Activated CD8-positive, alpha-beta T cell treated with anti-CD3 and anti-CD28 coated beads for 36 hours (primary cell): ENCODE data around the gene PITX1. TPM values are rescaled to one million over a fixed set of nuclear protein-coding genes. Genes with fewer than 3 reads are reported as not detected.

Experiments used
- ATAC-seq: fragments of 200-7000 bp; cut with Tn5 transposase; one replicate; pipeline ENCODE4 v1.10.0; 2021; ENCODE audit warnings: mild to moderate bottlenecking, moderate library complexity
- CTCF ChIA-PET: fragments of 350-600 bp; sonication (Branson Sonifier 250); formaldehyde crosslinking; loops from one replicate; lab custom pipeline; 2021; ENCODE audit warnings: antibody characterized with exemption; lab: Charles Lee
- POLR2A ChIA-PET: fragments of 350-600 bp; sonication (Branson Sonifier 250); formaldehyde crosslinking; loops from one replicate; lab custom pipeline; 2021; ENCODE audit warnings: antibody characterized with exemption; lab: Charles Lee
- DNase-seq: peaks from one replicate; pipeline ENCODE4 v3.0.0-alpha.2; 2020
- H3K27ac Mint-ChIP-seq: one replicate; pipeline ENCODE4 v1.8.0; 2021; ENCODE audit warnings: mild to moderate bottlenecking, mixed read lengths
- H3K27me3 Mint-ChIP-seq: one replicate; pipeline ENCODE4 v1.8.0; 2021; ENCODE audit warnings: mixed read lengths
- H3K36me3 Mint-ChIP-seq: one replicate; pipeline ENCODE4 v1.8.0; 2021; ENCODE audit warnings: low read depth, mixed read lengths
- H3K4me1 Mint-ChIP-seq: one replicate; pipeline ENCODE4 v1.8.0; 2021; ENCODE audit warnings: low read depth, mixed read lengths
- H3K4me3 Mint-ChIP-seq: one replicate; pipeline ENCODE4 v1.8.0; 2021; ENCODE audit warnings: mild to moderate bottlenecking, moderate library complexity, mixed read lengths
- H3K9me3 Mint-ChIP-seq: one replicate; pipeline ENCODE4 v1.8.0; 2021; ENCODE audit warnings: mixed read lengths
- CTCF ChIP-seq: fragments of 200-600 bp; IDR thresholded peaks from one replicate; pipeline ENCODE4 v1.8.0; 2022; ENCODE audit warnings: antibody characterized with exemption, mild to moderate bottlenecking
- intact Hi-C: fragments of 100-400 bp; cut with micrococcal nuclease; formaldehyde crosslinking; loops from one replicate; pipeline ENCODE4 v1.10.0; 2022
- total RNA-seq, 2 experiments: library from RNA; stranded (reverse); gene quantifications; one replicate each; pipeline ENCODE4 v1.2.3, GENCODE V29; 2021

PITX1 gene
- total RNA-seq, 2 experiments from 2014 or later, result 0.20 to 0.31 TPM

- ChIA-PET POLR2A (no interaction called here), CTCF (no interaction called here)
- H3K4me3 Mint-ChIP-seq, result no peak overlapping the region
- H3K27ac Mint-ChIP-seq, result no peak overlapping the region
- H3K4me1 Mint-ChIP-seq, result no peaks in the 10 kb centered on the region
- intact Hi-C loops, result no loop called here
- TF ChIP-seq CTCF, result no peak
- no peaks in the 10 kb centered on the region for H3K36me3 Mint-ChIP-seq
- DNase-seq (no peak), ATAC-seq (no peak)
- H3K27me3 Mint-ChIP-seq, result peaks cover 3% of the 10 kb centered on the region
- H3K9me3 Mint-ChIP-seq, result peaks cover 6% of the 10 kb centered on the region
Observed at GRCh38 chr5:135076801-135077200, 42.8 kb upstream of the PITX1 start.

- no peak for TF ChIP-seq CTCF
- ATAC-seq, result no peak
- ChIA-PET POLR2A (no interaction called here), CTCF (no interaction called here)
- intact Hi-C loops, result no loop called here
- no peak overlapping the region for H3K27ac Mint-ChIP-seq
- H3K9me3 Mint-ChIP-seq, result peaks cover under 1% of the 10 kb centered on the region
- no peak for DNase-seq
- peaks cover 3% of the 10 kb centered on the region for H3K27me3 Mint-ChIP-seq
- H3K36me3 Mint-ChIP-seq, result no peaks in the 10 kb centered on the region
- no peak overlapping the region for H3K4me3 Mint-ChIP-seq
- H3K4me1 Mint-ChIP-seq, result no peaks in the 10 kb centered on the region
Observed at GRCh38 chr5:135076051-135076491, 42.0 kb upstream of the PITX1 start.

- no peak overlapping the region for H3K4me3 Mint-ChIP-seq
- no peak for DNase-seq
- H3K36me3 Mint-ChIP-seq, result no peaks in the 10 kb centered on the region
- no peaks in the 10 kb centered on the region for H3K9me3 Mint-ChIP-seq
- no peaks in the 10 kb centered on the region for H3K4me1 Mint-ChIP-seq
- intact Hi-C loops, result no loop called here
- CTCF ChIA-PET, result no interaction called here
- no peaks in the 10 kb centered on the region for H3K27me3 Mint-ChIP-seq
- POLR2A ChIA-PET, result no interaction called here
- no peak for TF ChIP-seq CTCF
- H3K27ac Mint-ChIP-seq, result no peak overlapping the region
- ATAC-seq, result no peak
Observed at GRCh38 chr5:135075621-135076020, 41.6 kb upstream of the PITX1 start.

- Mint-ChIP-seq H3K4me3 (no peak overlapping the region), H3K9me3 (no peaks in the 10 kb centered on the region), H3K27ac (no peak overlapping the region), H3K4me1 (no peaks in the 10 kb centered on the region), H3K36me3 (no peaks in the 10 kb centered on the region), H3K27me3 (no peaks in the 10 kb centered on the region)
- CTCF ChIA-PET, result no interaction called here
- ATAC-seq (no peak), DNase-seq (no peak)
- intact Hi-C loops, result no loop called here
- POLR2A ChIA-PET, result interaction anchor here (1.2 kb wide), 1 partner anchor 159 kb away, joined by 3 read pairs; no protein-coding TSS in a partner anchor
- TF ChIP-seq CTCF, result no peak
Observed at GRCh38 chr5:135073761-135074345, 39.8 kb upstream of the PITX1 start.

GRCh38 chr5:135072387-135073281 lies 38.6 kb upstream of the PITX1 start:
- DNase-seq (no peak), ATAC-seq (no peak)
- intact Hi-C loops, result no loop called here
- ChIA-PET CTCF (no interaction called here), POLR2A (interaction anchor here (1.2 kb wide), 1 partner anchor 160 kb away, joined by 3 read pairs; no protein-coding TSS in a partner anchor)
- TF ChIP-seq CTCF, result no peak
- Mint-ChIP-seq H3K9me3 (no peaks in the 10 kb centered on the region), H3K27me3 (no peaks in the 10 kb centered on the region), H3K27ac (no peak overlapping the region), H3K36me3 (no peaks in the 10 kb centered on the region), H3K4me3 (no peak overlapping the region), H3K4me1 (no peaks in the 10 kb centered on the region)
